Hypothalamus (tissue), 51 donors: ENCODE data around the gene PRLR.

Experiments used
- DNase-seq, 51 donors: peaks; one replicate each; lab custom pipeline; 2025; lab: John Stamatoyannopoulos, UW

PRLR gene

GRCh38 chr5:35095366-35095765 is 134.9 kb downstream of the PRLR start:
- no peak for DNase-seq

DNA sequence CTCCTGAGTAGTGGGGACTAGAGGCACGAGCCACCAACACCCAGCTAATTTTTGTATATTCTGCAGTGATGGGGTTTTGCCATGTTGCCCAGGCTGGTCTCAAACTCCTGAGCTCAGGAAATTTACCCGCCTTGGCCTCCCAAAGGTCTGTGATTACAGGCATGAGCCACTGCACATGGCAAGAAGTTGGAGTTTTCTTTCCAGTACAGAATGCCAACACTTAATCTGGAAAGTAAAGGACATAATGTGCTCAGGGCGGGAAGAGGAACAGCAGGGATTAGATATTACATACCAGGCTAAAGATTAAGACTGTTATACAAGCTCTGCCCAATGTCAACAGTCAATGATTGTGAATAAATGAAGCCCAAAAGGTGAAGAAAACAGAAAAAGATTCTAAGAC is 135.3 kb downstream of the PRLR start:
- no peak for DNase-seq

GRCh38 chr5:35092703-35093102 is 137.6 kb downstream of the PRLR start:
- no peak for DNase-seq

- DNase-seq = no peak
These were observed 138.6 kb downstream of the PRLR start for GRCh38 chr5:35091704-35092103.

DNA sequence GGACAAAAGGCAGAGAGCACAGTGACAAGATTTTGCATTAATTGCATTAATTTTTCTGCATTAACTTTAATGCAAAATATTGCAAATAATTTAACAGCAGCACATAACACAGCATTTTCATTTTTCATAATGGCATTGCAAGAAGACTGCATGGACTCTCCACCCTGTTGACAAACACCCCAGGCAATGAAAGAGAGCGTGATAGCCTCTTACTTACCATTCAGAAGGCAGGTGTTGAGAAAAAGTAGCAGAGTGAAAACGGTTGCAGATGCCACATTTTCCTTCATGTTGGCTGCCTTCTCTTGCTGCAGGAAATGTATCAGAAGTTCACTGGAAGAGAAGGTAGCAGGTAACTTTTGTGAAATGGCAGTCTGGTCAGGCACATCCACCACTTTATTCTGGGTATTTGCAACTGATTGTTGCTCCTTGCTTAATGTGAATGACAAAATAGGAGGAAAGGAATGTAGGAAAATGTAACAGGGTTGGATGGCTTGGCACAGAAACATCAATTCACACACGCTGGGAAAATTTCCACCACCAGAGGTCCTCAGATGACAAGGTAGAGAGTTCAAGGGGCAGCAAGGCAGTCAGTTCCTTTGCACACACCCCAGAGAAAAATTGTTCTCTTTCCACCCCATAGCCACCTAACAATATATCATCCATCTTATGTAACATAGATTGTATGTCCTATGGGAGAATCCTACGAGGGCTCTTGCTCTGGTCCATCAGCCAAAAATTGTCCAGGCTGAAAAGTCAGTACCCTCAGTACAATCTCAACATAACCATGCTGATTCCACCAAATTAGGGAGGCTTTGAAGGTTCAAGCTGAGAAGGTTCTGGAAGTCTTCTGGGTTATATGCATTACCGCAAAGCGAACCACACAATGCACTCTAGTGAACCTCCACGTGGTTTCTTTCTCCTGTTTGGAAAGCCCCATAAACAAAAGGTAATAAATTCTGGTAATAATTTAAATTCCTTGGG is 140.7 kb downstream of the PRLR start:
- peak in 29 of 51 donors; percentile 1 to 57 (median 18) for DNase-seq

DNA sequence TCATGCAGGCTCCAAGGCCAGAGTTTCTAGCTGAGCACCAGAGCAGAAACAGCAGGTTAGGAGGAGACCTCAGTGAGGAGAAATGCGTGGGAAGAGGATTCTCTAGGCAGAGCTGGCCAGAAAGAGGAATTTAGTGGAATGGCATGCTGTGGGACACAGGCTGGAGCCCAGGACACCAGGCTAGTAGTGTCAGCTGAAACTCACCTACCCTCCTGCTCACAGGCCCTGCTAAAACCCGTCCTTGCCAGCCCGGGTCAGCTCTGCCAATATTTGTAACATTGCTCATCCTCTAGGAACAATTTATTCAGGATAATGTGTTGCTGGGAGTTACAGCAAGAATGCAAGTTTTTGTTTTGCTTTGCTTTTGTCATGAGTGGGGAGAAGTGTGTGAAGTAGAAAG is 142.3 kb downstream of the PRLR start:
- no peak for DNase-seq

DNA sequence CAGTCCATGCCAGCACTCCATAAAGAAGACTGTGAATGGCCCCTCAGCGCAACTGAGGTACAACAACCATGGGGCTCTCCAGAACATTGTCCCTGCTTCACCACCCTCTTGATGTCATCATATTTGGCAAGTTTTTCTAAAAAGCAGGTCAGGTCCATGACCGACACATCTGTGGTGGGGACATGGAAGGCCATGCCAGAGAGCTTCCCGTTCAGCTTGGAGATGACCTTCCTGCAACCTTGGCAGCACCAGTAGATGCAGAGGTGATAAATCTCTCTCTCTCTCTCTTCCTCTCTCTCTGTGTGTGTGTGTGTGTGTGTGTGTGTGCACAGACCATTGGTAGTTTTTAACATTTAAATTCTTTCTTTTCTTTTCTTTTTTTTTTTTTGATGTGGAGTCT is 147.1 kb downstream of the PRLR start:
- DNase-seq = no peak

GRCh38 chr5:35082530-35082929 is 147.8 kb downstream of the PRLR start:
- DNase-seq = no peak

DNA sequence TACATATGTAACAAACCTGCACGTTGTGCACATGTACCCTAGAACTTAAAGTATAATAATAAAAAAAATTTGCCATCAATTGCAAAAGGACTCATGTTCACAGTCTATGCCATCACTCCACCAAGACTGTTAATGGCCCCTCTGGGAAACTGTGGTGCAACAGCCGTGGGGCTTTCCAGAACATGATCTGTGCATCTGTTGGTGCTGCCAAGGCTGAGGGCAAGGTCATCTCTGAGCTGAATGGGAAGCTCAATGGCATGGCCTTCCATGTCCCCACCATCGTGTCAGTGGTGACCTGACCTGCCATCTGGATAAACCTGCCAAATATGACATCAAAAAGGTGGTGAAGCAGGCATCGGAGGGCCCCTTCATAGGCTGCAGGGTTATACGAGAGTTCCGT is 149.2 kb downstream of the PRLR start:
- no peak for DNase-seq

- no peak for DNase-seq
These were observed 157.1 kb downstream of the PRLR start for GRCh38 chr5:35073160-35073559.

GRCh38 chr5:35069188-35069587 is 161.1 kb downstream of the PRLR start:
- DNase-seq = no peak

DNA sequence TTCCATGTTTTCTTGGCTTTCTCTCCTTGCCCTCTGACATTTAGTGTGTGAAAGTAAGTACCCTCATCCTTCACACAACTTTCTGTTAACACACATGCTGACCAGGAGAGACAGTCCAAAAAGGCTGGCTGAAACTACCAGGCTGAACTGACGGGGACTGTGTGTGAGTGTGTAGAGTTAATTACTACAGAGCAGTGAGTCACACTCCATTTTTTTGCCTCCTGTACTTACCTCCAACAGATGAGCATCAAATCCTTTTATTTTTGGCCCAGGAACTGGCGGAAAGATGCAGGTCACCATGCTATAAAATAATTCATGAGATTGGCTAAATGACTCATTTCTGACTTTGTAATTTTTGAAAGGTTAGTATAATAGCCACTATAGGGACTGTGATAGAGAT is 162.3 kb downstream of the PRLR start:
- no peak for DNase-seq

GRCh38 chr5:35066260-35066795 is 164.0 kb downstream of the PRLR start:
- no peak for DNase-seq

GRCh38 chr5:35063414-35063813 is 166.9 kb downstream of the PRLR start:
- DNase-seq = no peak

DNA sequence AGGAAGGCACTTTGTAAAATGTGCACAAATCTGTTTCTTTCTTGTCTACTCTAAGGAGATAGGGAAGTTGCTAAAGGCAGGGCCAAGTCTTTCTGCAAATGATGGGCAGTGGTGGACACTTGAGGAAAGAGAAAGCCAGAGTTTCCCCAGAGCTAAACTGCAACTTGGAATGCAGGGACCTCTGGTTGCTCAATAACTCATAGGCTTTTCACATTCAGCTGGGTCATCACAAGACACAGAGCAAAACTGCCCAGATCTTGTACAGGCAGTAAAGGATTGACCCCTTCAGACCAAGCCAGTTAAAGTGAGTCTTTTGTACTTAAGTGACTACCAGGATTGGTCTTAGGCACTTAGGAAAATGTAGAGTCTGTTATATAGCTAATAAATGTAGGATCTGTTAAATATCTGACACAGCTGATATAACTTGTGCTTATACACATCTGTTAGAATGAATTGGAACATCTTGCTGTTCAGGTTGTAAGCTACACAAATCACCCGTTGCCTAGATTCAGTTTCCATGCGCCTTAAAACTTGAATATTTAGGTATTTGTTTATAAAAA is 169.0 kb downstream of the PRLR start:
- DNase-seq = no peak

GRCh38 chr5:35060236-35060635 is 170.1 kb downstream of the PRLR start:
- DNase-seq = no peak

DNA sequence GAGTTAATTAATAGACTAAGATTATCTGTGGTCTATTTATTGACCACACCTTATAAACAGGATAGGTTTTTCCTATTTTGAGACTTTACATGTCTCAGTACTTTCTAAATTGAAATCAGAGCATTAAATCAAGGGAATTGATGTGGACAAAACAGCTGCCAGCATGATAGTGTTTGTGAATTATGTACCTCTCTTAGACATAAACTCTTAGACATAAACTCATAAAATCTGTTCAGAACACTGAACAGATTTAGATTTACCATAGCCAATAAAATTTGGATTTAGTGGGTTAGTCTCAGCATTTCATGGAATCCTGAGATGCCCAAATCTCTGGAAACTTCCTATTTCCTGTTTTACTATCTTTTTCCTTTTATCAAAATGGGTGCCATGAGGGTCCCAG is 171.0 kb downstream of the PRLR start:
- no peak for DNase-seq

- DNase-seq = no peak
These were observed 171.9 kb downstream of the PRLR start for GRCh38 chr5:35058374-35058788.

GRCh38 chr5:35056686-35057085 is 173.6 kb downstream of the PRLR start:
- no peak for DNase-seq

DNA sequence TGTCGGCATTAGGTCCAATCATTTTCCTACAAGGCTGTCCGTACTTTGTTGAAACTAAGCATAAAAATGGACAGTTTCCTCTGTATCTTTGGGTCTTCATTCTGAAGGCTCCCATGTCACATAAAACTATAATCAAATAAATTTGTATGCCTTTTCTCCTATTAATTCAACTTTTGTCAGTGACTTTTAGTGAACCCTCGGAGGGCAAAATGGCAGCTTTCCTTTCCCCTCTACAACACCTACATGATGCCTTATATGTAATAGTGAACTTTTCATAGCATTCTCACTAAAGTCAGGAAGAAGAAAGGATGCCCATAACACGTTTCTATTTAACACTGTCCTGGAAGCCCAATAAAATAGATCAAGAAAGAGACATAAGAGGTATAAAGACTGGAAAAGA is 177.4 kb downstream of the PRLR start:
- DNase-seq = no peak

- no peak for DNase-seq
These were observed 179.7 kb downstream of the PRLR start for GRCh38 chr5:35050541-35051126.

GRCh38 chr5:35048910-35049309 is 181.4 kb downstream of the PRLR start:
- DNase-seq = no peak
